GM21447 (cell line): Measurements from ENCODE around the gene ZNF839.
"Not testable (repeated sequence)": the region's sequence is repeated elsewhere in the genome, so short reads cannot be mapped to it uniquely, and the experiment has no call there.

Source experiments
- ATAC-seq: cut with Tn5 transposase; IDR thresholded peaks from one replicate; pipeline ENCODE4 v1.9.1; 2021; ENCODE audit not compliant: unreplicated experiment

The ZNF839 gene

DNA sequence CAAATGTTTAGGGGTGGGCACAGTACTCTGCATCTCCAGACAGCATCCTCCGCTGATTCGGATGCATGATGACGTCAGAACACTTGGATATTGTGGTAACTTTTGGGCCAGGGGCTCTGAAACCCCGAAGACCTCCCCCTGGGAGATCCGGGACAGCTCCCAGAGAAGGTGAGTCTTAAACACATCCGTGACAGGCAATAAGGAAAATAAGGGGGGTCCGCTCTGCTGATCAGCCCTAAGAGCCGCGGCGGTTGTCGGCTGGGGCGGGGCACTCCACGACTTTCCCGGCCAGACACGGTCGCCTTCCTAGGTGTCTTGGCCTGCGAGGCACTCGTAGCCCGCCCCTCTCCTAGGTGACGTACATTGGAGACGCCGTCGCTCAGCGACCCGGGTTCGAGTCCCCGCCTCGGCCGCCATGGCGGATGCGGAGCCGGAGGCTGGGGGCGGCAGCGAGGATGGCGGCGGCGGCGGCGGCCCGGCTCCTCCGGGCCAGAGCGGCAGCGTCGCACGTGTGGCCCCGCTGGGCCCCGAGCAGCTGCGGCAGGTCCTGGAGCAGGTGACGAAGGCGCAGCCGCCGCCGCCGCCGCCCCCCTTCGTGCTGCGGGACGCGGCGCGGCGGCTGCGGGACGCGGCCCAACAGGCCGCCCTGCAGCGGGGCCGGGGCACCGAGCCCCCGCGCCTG is at the start of gene ZNF839:
Gene ZNF839 (plus strand): TSS at position 396 of the 682 bp plus-strand sequence. CDS start 20 bp downstream, at position 416.
- ATAC-seq: peak; percentile 45

DNA sequence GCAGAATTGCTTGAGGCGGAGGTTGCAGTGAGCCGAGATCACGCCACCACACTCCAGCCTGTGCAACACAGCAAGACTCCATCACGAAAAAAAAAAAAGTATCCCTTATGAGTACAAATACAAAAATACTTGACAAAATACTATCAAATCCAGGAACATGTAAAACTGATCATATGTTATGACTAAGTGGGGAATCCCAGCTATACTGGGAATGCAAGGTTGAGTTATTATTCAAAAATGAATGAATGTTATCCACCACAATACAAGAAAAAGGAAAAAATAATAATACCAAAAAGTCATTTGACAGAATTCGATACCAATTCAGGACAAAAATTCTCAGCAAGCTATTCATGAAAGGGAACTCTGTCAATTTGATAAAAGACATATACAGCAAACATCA is 47.2 kb upstream of the ZNF839 start:
- no peak for ATAC-seq

DNA sequence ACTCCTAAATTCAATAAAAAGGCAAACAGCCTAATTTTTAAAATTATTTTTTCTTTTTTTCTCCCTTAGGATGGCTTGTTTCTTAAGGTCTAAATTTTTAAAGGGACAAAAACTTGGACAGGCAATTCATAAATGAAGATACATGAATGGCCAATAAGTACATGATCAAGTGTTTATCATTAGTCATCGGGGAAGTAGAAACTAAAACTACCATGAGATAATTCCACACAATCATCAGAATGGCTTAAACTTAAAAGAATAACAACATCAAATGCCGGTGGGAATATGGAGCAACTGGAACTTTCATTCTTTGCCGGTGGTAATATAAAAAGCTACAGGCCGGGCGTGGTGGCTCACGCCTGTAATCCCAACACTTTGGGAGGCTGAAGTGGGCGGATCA is 43.7 kb upstream of the ZNF839 start:
- no peak for ATAC-seq

DNA sequence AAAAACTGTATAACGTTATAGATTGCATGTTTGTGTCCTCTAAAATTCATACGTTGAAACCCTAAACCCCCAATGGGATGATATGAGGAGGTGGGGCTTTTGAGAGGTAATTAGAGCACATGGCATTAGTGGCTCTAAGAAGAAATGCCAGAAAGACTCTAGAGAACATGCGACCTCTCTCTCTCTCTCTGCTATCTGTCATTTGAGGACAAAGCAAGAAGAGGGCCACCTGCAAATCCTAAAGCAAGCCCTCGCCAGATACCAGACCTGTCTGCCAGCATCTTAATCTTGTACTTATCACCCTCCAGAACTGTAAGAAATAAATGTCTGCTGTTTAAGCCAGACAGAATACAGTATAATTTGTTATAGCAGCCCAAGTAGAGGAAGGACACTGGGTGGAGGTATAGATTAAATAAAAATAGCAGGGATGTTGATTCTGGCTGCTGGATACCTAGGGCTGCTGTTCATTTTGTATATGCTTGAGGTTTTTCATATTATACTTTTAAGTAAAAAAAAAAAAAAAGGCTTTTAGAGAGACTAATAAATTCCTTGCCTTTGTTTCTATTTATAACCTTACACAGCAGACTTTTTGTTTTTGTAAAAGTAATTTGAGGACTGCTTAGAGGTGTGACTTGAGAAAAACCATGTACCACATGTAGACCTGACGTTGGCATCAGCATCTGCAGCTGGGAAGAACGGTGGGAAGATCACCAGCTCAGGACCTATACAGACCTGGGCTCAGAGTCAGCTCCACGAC is 41.5 kb upstream of the ZNF839 start:
- no peak for ATAC-seq

DNA sequence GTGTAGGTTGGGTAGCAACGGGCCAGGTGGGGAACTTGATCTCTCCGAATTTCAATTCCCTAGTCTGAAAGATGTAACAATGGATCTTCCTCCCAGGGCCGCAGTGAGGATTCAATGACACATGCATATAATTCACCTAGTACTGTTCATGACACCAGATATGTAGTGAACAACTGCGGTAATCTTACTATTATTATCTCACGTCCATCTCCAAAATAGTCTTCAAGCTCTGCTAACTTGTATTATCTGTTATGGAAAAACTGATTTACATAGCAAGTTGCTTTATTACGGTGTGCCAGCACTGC is 41.0 kb upstream of the ZNF839 start:
- no peak for ATAC-seq

DNA sequence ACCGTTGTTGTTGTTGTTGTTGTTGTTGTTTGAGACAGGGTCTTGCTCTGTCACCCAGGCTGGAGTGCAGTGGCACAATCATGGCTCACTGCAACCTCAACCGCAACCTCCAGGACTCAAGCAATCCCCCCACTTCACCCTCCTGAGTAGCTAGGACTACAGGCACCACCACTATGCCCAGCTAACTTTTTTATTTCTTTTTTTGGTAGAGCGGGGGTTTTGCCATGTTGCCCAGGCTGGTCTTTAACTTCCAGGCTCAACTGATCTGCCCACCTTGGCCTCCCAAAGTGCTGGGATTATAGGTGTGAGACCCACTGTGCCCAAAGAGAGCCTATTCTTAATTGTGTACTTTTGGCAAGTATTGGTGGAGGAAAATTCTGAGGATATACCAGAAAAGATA is 40.3 kb upstream of the ZNF839 start:
- ATAC-seq: no peak

DNA sequence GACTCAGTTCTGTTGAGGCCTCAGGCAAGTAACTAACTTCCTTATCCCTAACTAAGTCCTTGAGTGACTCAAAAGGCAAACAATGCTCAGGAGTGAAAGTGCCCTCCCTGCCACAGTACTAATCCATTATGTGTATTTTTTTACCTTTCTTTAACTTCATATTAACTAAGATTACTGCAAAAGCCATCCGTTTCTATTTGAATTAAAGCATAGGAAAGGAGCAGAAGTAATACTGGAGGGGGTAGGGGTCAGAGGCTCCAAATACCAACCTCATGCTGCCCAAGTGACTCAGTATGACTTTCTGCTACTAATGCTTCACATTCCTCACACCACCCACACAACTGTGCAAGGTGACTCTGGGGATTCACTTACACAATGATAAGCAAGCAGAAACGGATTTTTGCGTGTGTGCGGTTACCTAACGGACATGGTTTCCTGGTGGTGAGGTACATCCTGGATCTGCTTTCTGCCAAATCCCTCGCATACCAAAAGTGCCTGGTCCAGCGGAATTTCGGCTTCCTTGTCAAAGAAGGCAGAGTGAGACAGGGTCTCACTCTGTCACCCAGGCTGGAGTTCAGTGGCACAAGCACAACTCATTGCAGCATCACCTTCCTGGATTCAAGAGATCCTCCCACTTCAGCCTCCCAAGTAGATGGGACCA is 39.7 kb upstream of the ZNF839 start:
- no peak for ATAC-seq

DNA sequence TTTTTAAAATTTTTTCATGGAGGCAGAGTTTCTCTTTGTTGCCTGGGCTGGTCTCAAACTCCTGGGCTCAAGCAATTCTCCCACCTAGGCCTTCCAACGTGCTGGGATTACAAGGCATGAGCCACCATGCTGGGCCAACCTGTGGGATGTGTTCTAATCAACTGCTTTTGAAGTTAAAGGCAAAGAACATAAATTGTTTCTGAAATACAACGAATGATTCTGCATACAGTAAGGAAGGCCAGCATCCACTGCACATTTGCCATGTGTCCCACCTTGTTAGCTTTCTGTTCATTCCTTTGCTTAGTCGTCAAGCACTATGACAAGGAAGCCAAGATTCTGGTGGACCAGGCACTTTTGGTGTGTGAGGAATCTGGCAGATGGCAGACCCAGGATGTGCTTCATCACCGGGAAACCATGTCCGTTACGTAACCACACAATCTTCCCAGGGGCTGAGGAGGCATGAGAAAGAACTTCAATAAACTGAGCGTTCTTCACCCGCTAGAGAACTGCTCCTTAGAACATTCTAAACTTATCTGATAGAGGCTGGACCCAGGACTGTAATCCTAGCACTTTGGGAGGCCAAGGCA is 39.1 kb upstream of the ZNF839 start:
- ATAC-seq: no peak

DNA sequence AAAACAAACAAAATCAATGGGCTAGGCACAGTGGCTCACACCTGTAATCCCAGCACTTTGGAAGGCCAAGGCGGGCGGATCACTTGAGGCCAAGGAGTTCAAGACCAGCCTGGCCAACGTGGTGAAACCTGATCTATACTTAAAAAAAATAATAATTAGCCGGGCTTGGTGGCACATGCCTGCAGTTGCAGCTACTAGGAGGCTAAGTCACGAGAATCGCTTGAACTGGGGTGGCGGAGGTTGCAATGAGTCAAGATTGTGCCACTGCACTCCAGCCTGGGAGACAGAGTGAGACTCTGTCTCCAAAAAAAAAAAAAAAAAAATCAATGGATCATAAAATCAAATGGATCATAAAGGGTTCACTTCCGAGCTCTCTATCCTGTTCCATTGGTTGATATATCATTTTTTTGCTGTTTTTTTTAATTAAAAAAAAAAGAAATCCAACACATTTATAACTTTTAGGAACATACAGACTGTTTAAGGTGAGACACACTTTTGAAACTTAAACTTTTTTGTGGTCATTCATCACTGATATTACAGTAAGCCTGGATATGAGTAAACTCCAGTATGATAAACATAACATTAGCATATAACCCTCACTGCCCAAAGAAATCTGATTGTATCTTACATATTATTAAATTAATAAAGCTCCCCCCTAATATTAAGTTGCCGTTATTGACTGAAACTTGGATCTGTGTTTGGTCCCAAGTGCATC is 36.6 kb upstream of the ZNF839 start:
- no peak for ATAC-seq

DNA sequence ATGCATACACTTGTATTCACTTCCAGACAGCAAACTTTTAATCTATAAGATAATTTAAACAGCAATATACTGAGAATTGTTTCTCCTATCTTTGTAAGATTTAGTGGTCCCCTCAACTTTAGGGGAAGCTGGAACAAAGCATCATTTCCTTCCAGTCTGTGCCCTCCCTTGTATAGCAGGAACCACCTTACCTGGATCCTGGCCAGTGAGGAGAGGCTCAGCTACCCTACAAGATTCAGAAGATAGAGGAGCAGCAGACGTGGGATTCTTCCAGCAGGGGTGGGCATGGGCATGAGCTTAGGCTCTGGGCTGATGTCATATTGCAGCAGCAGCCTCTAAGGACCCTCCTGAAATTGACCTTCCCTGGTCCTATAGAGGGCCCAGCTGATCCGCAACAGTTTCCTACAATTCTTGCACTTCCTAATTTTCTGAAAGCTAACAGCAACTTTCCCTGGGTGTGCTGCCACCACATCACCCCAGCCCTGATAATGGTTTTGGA is 35.9 kb upstream of the ZNF839 start:
- ATAC-seq: no peak

DNA sequence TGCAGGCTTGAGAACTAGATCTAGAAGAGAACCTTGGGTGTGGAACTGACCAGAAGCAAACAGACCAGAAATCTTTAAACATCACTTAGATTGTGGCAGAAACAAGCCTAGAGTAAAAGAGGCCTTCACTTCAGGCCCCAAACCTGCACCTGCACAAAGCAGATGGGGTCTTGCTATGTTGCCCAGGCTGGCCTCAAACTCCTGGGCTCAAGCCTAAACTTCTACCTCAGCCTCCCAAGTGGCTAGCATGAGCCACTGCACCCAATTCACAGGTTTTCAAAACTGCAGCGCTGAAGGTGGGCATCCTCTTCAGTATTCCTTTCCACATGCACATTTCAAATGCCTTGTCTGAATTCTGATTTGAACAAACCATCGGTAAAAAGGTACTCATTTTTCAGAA is 34.4 kb upstream of the ZNF839 start:
- no peak for ATAC-seq

DNA sequence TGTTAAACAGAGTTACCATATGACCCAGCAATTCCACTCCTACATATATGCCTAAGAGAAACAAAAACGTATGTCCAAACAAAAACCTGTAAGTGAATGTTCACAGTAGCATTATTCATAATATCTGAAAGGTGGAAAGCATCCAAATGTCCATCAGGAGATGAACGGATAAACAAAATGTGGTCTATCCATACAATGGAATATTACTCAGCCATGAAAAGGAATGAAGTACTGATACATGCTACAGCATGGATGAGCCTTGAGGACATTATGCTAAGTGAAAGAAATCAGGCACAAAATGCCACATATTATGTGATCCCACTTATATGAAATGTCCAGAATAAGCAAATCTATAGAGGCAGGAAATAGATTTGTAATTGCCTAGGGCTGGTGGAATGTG is 31.4 kb upstream of the ZNF839 start:
- no peak for ATAC-seq

DNA sequence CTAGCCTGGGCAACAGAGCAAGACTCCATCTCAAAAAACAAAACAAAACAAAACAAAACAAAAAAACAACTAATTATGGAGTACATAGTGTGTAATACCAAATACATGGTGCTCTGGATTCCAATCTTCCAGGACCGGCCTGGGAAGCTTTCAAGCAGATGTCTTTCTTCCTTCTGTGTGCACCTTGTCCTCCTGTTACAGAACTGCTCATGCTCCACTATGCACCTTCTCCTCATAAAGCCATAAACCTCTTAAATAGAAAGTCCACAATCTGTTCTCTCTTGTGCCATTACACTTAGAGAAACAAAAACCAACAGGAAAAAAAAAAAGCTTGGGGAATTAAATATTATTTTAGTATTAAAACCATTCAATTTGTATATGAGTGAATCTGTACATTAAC is 27.1 kb upstream of the ZNF839 start:
- no peak for ATAC-seq

DNA sequence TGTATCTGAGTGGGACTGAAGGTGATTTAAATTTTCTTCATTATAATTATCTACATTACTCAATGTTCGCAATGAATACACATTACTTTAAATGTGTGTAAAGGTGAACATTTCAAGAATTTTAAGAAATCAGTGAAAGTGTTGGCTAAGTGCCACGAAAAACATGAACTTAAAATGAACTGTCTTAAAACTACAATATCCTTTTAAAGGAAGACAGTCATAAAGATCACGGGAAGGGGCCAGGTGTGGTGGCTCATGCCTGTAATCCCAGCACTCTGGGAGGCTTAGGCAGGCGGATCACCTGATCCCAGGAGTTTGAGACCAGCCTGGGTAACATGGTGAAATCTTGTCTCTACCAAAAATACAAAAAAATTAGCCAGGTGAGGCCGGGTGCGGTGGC is 25.8 kb upstream of the ZNF839 start:
- no peak for ATAC-seq

DNA sequence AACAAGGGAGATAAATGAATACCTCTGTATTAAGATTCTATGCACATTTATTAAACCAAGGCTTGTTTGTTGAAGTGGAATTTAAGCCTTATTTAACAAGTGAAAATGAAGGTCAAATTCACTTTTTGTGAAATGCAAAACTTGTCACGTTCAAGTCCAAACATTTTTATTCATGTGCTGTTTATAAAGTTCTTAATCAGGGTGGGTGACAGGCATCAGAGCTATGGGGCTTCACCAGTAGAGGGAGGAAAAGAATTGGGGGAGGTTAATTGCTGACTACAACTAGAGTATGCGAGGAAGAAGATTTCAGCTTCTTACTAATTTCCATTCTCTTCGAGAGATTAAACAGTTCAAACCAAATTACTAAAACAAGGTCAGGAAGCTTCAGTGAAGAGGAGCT is 24.3 kb upstream of the ZNF839 start:
- no peak for ATAC-seq

DNA sequence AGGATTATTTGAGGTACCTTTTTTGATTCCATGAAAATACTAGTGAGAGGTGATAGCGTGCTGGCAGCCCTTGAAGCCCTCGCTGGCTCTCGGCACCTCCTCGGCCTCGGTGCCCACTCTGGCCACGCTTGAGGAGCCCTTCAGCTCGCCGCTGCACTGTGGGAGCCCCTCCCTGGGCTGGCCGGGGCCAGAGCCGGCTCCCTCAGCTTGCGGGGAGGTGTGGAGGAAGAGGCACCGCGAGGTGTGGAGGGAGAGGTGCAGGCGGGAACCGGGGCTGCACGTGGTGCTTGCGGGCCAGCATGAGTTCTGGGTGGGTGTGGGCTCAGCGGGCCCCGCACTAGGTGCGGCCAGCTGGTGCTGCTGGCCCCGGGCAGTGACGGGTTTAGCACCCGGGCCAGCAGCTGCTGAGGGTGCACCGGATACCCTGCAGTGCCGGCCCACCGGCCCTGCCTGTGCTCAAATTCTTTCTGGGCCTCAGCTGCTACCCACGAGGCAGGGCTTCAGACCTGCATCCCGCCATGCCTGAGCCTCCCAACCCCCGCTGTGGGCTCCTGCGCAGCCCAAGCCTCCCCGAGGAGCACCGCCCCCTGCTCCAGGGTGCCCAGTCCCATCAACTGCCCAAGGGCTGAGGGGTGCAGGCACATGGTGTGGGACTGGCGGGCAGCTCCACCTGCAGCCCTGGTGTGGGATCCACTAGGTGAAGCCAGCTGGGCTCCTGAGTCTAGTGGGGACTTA is 21.9 kb upstream of the ZNF839 start:
- ATAC-seq: no peak

DNA sequence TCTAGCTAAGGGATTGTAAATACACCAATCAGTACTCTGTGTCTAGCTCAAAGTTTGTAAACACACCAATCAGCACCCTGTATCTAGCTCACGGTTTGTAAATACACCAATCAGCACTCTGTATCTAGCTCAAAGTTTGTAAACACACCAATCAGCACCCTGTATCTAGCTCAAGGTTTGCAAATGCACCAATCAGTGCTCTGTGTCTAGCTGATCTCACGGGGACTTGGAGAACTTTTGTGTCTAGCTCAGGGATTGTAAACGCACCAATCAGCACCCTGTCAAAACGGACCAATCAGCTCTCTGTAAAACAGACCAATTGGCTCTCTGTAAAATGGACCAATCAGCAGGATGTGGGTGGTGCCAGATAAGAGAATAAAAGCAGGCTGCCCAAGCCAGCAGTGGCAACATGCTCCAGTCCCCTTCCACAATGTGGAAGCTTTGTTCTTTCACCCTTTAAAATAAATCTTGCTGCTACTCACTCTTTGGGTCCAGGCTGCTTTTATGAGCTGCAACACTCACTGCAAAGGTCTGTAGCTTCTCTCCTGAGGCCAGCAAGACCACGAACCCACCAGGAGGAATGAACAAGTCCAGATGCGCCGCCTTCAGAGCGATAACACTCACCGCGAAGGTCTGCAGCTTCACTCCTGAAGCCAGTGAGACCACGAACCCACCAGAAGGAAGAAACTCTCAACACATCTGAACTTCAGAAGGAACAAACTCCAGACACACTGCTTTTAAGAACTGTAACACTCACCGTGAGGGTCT is 21.1 kb upstream of the ZNF839 start:
- ATAC-seq: not testable (repeated sequence)

DNA sequence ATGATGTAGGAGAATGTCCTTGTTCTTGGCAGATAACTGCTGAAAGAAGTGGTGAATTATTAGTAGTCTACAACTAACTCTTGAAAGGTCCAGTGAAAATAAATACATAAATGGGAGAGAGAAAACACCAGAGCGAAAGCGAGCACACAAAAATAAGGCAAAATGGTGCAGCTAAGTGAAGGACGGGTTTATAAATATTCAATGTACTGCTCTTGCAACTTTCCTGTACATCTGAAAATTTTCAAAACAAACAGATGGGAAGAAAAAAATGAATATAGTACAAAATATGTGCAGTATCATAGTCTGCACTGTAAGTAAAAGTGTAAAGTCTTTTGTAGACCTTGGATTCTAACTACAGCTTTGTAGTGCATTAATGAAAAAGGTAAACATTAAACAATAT is 15.9 kb upstream of the ZNF839 start:
- no peak for ATAC-seq

DNA sequence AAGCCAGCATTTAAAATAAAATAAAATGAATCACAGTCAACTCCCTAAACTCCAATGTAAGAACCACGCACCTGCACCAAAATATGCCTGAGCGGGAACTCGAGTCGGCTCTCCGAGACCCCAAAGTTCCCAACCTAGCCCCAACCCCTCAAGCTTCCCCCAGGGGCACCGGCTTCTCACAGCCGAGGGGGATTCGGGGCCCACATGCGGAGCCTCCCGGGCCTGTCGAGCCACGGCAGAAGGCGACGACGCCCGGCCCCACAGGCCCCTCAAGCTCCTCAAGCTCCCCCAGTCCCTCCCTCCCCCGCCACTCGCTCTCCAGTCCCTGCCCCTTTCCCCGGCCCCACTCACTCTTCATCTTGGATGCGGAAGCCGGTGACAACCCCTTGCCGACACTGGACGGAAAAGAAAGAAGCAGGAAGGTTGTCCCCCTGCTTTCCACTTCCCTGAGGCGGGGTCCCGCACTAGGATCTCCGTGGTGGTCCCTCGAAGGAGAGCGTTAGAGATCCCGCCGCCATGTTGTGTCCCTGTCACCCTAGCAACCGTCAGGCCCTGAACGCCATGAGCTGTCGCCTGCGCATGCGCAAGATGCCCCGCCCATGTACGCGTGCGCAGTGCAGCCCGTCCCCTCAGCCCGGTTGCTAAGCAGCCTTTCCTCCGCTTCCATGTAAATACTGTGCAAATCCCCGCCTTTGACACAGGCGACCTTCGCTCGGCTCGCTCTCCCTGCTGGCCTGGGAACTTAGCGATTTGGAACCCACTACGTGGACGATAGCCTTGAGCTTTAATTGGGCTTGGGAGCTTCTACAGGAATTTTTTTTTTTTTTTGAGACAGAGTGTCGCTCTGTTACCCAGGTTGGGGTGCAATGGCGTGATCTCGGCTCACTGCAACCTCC is 14.7 kb upstream of the ZNF839 start, which contains the start of gene MOK:
Gene MOK (minus strand): TSS at position 554 of the 896 bp plus-strand sequence. CDS start 196 bp downstream, at position 358.
- peak; percentile 97 for ATAC-seq
